Activated B cell treated with CpG ODN at 0.5 μM for 24 hours (primary cell): ENCODE results near the gene PHC2. TPM values are rescaled to one million over a fixed set of nuclear protein-coding genes. Genes with fewer than 3 reads are reported as not detected.

ENCODE experiments used
- ATAC-seq: fragments of 200-7000 bp; cut with Tn5 transposase; one replicate; pipeline ENCODE4 v1.10.0; 2021; ENCODE audit warnings: low read depth, mild to moderate bottlenecking, moderate library complexity
- CTCF ChIA-PET: fragments of 350-600 bp; sonication (Branson Sonifier 250); formaldehyde crosslinking; loops from one replicate; lab custom pipeline; 2021; ENCODE audit warnings: antibody characterized with exemption; lab: Charles Lee
- POLR2A ChIA-PET: fragments of 350-600 bp; sonication (Branson Sonifier 250); formaldehyde crosslinking; loops from one replicate; lab custom pipeline; 2021; ENCODE audit warnings: antibody characterized with exemption; lab: Charles Lee
- DNase-seq: peaks from one replicate; pipeline ENCODE4 v3.0.0; 2022
- H3K27ac Mint-ChIP-seq: one replicate; pipeline ENCODE4 v1.8.0; 2020; ENCODE audit warnings: mixed read lengths
- H3K27me3 Mint-ChIP-seq: one replicate; pipeline ENCODE4 v1.8.0; 2021; ENCODE audit warnings: mixed read lengths
- H3K36me3 Mint-ChIP-seq: one replicate; pipeline ENCODE4 v1.8.0; 2021; ENCODE audit warnings: low read depth, mixed read lengths
- H3K4me1 Mint-ChIP-seq: one replicate; pipeline ENCODE4 v1.8.0; 2021; ENCODE audit warnings: mixed read lengths
- H3K4me3 Mint-ChIP-seq: one replicate; pipeline ENCODE4 v1.8.0; 2020; ENCODE audit warnings: mild to moderate bottlenecking, mixed read lengths
- H3K9me3 Mint-ChIP-seq: one replicate; pipeline ENCODE4 v1.8.0; 2020; ENCODE audit warnings: mixed read lengths
- CTCF ChIP-seq: fragments of 200-600 bp; IDR thresholded peaks from one replicate; pipeline ENCODE4 v1.8.0; 2022; ENCODE audit warnings: antibody characterized with exemption, mild to moderate bottlenecking
- intact Hi-C: fragments of 100-400 bp; cut with micrococcal nuclease; formaldehyde crosslinking; loops from one replicate; pipeline ENCODE4 v1.15.1; 2024
- total RNA-seq: library from RNA; stranded (reverse); gene quantifications from 2 replicates; pipeline ENCODE4 v1.2.3, GENCODE V29; 2022

The PHC2 gene
- total RNA-seq, 1 donor from 2014 or later: 16.4 TPM

- ATAC-seq: no peak
- Mint-ChIP-seq H3K4me1 (peaks cover 8% of the 10 kb centered on the region), H3K27ac (no peak overlapping the region)
Measured at GRCh38 chr1:33377756-33378155, 53.1 kb downstream of the PHC2 start.

GRCh38 chr1:33377013-33377412 is 53.9 kb downstream of the PHC2 start:
- CTCF ChIA-PET: no interaction called here
- no peak for ATAC-seq
- POLR2A ChIA-PET: no interaction called here
- Mint-ChIP-seq H3K9me3 (no peaks in the 10 kb centered on the region), H3K4me1 (peaks cover 4% of the 10 kb centered on the region), H3K27ac (no peak overlapping the region), H3K36me3 (no peaks in the 10 kb centered on the region), H3K4me3 (no peak overlapping the region), H3K27me3 (peaks cover 17% of the 10 kb centered on the region)
- TF ChIP-seq CTCF: no peak
- intact Hi-C loops: no loop called here
- DNase-seq: no peak

More at GRCh38 chr1:33377756-33378155, 53.1 kb downstream of the PHC2 start:
- H3K27me3 Mint-ChIP-seq: peaks cover 20% of the 10 kb centered on the region
- POLR2A ChIA-PET: no interaction called here
- no peaks in the 10 kb centered on the region for H3K9me3 Mint-ChIP-seq
- intact Hi-C loops: no loop called here
- no peak for DNase-seq
- no peaks in the 10 kb centered on the region for H3K36me3 Mint-ChIP-seq
- CTCF ChIA-PET: no interaction called here
- no peak for TF ChIP-seq CTCF
- H3K4me3 Mint-ChIP-seq: no peak overlapping the region

GRCh38 chr1:33375316-33375715 is 55.6 kb downstream of the PHC2 start:
- CTCF ChIA-PET: no interaction called here
- POLR2A ChIA-PET: no interaction called here
- Mint-ChIP-seq H3K27me3 (peaks cover 18% of the 10 kb centered on the region), H3K4me1 (no peaks in the 10 kb centered on the region), H3K36me3 (no peaks in the 10 kb centered on the region), H3K27ac (no peak overlapping the region), H3K4me3 (no peak overlapping the region), H3K9me3 (no peaks in the 10 kb centered on the region)
- TF ChIP-seq CTCF: no peak
- intact Hi-C loops: no loop called here
- ATAC-seq (no peak), DNase-seq (no peak)

GRCh38 chr1:33374336-33375105 is 56.4 kb downstream of the PHC2 start:
- POLR2A ChIA-PET: no interaction called here
- Mint-ChIP-seq H3K4me3 (no peak overlapping the region), H3K27ac (no peak overlapping the region), H3K27me3 (peaks cover 11% of the 10 kb centered on the region), H3K36me3 (no peaks in the 10 kb centered on the region), H3K4me1 (no peaks in the 10 kb centered on the region), H3K9me3 (no peaks in the 10 kb centered on the region)
- DNase-seq (no peak), ATAC-seq (no peak)
- intact Hi-C loops: no loop called here
- no peak for TF ChIP-seq CTCF
- CTCF ChIA-PET: no interaction called here

GRCh38 chr1:33373606-33374005 is 57.3 kb downstream of the PHC2 start:
- no peaks in the 10 kb centered on the region for H3K9me3 Mint-ChIP-seq
- no peak for DNase-seq
- H3K4me1 Mint-ChIP-seq: no peaks in the 10 kb centered on the region
- POLR2A ChIA-PET: no interaction called here
- CTCF ChIA-PET: no interaction called here
- no peak for TF ChIP-seq CTCF
- intact Hi-C loops: no loop called here
- no peaks in the 10 kb centered on the region for H3K36me3 Mint-ChIP-seq
- peaks cover 9% of the 10 kb centered on the region for H3K27me3 Mint-ChIP-seq
- H3K4me3 Mint-ChIP-seq: no peak overlapping the region
- no peak overlapping the region for H3K27ac Mint-ChIP-seq
- no peak for ATAC-seq
